ENCODE data around the gene SLC1A2.

The SLC1A2 gene

GRCh38 chr11:35293699-35294098, 125.7 kb downstream of the SLC1A2 start:
- FAIRE-seq = no peak

- FAIRE-seq = no peak
These were observed 126.3 kb downstream of the SLC1A2 start for GRCh38 chr11:35293035-35293434.

GRCh38 chr11:35292279-35292678, 127.1 kb downstream of the SLC1A2 start:
- FAIRE-seq = no peak

- FAIRE-seq = no peak
These were observed 128.5 kb downstream of the SLC1A2 start for GRCh38 chr11:35290876-35291275.

- no peak for FAIRE-seq
These were observed 129.5 kb downstream of the SLC1A2 start for GRCh38 chr11:35289821-35290220.

- no peak for FAIRE-seq
These were observed 130.4 kb downstream of the SLC1A2 start for GRCh38 chr11:35288817-35289541.

GRCh38 chr11:35288309-35288708, 131.0 kb downstream of the SLC1A2 start:
- no peak for FAIRE-seq

GRCh38 chr11:35287344-35287890, 131.9 kb downstream of the SLC1A2 start:
- no peak for FAIRE-seq

- no peak for FAIRE-seq
These were observed 133.2 kb downstream of the SLC1A2 start for GRCh38 chr11:35286126-35286525.

- FAIRE-seq = no peak
These were observed 133.9 kb downstream of the SLC1A2 start for GRCh38 chr11:35285471-35285870.

- FAIRE-seq = no peak
These were observed 137.0 kb downstream of the SLC1A2 start for GRCh38 chr11:35282221-35282882.

- FAIRE-seq = no peak
These were observed 138.1 kb downstream of the SLC1A2 start for GRCh38 chr11:35281169-35281688.

- FAIRE-seq = no peak
These were observed 138.6 kb downstream of the SLC1A2 start for GRCh38 chr11:35280727-35281126.

GRCh38 chr11:35277827-35278226, 141.5 kb downstream of the SLC1A2 start:
- FAIRE-seq = no peak

- FAIRE-seq = no peak
These were observed 142.8 kb downstream of the SLC1A2 start for GRCh38 chr11:35276396-35277145.

GRCh38 chr11:35275786-35276170, 143.6 kb downstream of the SLC1A2 start:
- FAIRE-seq = no peak

GRCh38 chr11:35274909-35275785, 144.2 kb downstream of the SLC1A2 start:
- FAIRE-seq = peak; percentile 30

GRCh38 chr11:35272391-35272902, 146.9 kb downstream of the SLC1A2 start:
- FAIRE-seq = no peak

- no peak for FAIRE-seq
These were observed 148.3 kb downstream of the SLC1A2 start for GRCh38 chr11:35271031-35271430.

GRCh38 chr11:35270342-35270741, 149.0 kb downstream of the SLC1A2 start:
- no peak for FAIRE-seq

- no peak for FAIRE-seq
These were observed 151.9 kb downstream of the SLC1A2 start for GRCh38 chr11:35267504-35267903.

All from islet of Langerhans (tissue), 1 donor.